K562 (cell line): Measurements from ENCODE around the gene PLS1.

ENCODE experiments used
- AFF4 ChIP-seq: sonication (generic); formaldehyde crosslinking; IDR thresholded peaks from 2 replicates; pipeline ENCODE4 v1.8.0; 2023; ENCODE audit warnings: mild to moderate bottlenecking, missing genetic modification reagents
- ATF3 ChIP-seq, 2 experiments: fragments of 450-650 bp in 1 of 2; sonication (generic) in 1 of 2; formaldehyde crosslinking in 1 of 2; IDR thresholded peaks in 1 of 2; conservative IDR thresholded peaks in 1 of 2; 2 replicates each; pipeline versions ENCODE4 v1.6.1 to v1.8.1; 2016 to 2023; ENCODE audit warnings: mild to moderate bottlenecking in 2 of 2, moderate library complexity in 2 of 2, inconsistent platforms in 1 of 2, missing genetic modification reagents in 1 of 2
- EHMT2 ChIP-seq: fragments of 450-650 bp; IDR thresholded peaks from 2 replicates; pipeline ENCODE4 v1.6.1; 2018; ENCODE audit warnings: antibody characterized with exemption
- EP300 ChIP-seq: IDR thresholded peaks from 2 replicates; pipeline ENCODE4 v1.6.1; 2012; ENCODE audit warnings: low read length, improper control_type of control experiment
- KDM1A ChIP-seq, 2 experiments: fragments of 450-650 bp; IDR thresholded peaks; 2 replicates each; pipeline ENCODE4 v1.6.1; 2016; ENCODE audit warnings: mild to moderate bottlenecking in 2 of 2
- MIER1 ChIP-seq: fragments of 450-650 bp; IDR thresholded peaks from 2 replicates; pipeline ENCODE4 v1.6.1; 2016; ENCODE audit warnings: antibody characterized with exemption, mild to moderate bottlenecking, low read depth
- SNRNP70 ChIP-seq: fragments of 200-400 bp; formaldehyde crosslinking; optimal IDR thresholded peaks from 2 replicates; pipeline ENCODE3; 2017; ENCODE audit warnings: low read depth, low read length
- ZNF24 ChIP-seq: fragments of 450-650 bp; IDR thresholded peaks from 2 replicates; pipeline ENCODE4 v1.6.1; 2016
- TF ChIP-seq, protein P1 (sequence below), 2 experiments: fragments of 450-650 bp; formaldehyde crosslinking in 1 of 2; IDR thresholded peaks; 2 replicates each; pipeline versions ENCODE4 v1.4.0 to v1.6.1; 2014 to 2020; ENCODE audit warnings: mild to moderate bottlenecking in 2 of 2, borderline replicate concordance in 1 of 2, low read depth in 1 of 2

DNA sequence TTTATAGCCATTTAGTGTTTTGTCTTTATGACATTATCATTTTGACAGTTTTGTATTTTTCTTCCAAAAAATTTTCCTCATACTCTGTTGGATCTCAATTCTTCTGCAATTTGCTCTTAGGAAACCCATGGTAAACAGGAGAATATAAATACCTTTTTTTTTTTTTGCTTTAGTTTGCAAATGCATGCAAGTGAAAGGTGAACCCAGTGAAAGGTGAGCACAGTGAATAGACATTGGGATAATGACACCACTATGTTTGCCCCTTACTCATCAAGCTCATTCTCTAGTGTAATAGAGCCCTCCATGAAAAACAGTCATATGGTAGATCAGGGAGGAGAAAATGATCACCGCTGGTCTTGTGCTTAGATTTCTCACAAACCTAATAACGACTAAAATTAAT, 68.6 kb downstream of the PLS1 start:
- TF ChIP-seq ATF3 (IDR thresholded peaks at IDR 0.05) (no peak), ATF3 (CRISPR knock-in tag; conservative IDR thresholded peaks at IDR 0.05) (no peak), KDM1A (IDR thresholded peaks at IDR 0.05) (no peak), EP300 (no peak), MIER1 (no peak), AFF4 (no peak), ZNF24 (no peak), SNRNP70 (no peak), EHMT2 (no peak)
- TF ChIP-seq, protein P1, sequence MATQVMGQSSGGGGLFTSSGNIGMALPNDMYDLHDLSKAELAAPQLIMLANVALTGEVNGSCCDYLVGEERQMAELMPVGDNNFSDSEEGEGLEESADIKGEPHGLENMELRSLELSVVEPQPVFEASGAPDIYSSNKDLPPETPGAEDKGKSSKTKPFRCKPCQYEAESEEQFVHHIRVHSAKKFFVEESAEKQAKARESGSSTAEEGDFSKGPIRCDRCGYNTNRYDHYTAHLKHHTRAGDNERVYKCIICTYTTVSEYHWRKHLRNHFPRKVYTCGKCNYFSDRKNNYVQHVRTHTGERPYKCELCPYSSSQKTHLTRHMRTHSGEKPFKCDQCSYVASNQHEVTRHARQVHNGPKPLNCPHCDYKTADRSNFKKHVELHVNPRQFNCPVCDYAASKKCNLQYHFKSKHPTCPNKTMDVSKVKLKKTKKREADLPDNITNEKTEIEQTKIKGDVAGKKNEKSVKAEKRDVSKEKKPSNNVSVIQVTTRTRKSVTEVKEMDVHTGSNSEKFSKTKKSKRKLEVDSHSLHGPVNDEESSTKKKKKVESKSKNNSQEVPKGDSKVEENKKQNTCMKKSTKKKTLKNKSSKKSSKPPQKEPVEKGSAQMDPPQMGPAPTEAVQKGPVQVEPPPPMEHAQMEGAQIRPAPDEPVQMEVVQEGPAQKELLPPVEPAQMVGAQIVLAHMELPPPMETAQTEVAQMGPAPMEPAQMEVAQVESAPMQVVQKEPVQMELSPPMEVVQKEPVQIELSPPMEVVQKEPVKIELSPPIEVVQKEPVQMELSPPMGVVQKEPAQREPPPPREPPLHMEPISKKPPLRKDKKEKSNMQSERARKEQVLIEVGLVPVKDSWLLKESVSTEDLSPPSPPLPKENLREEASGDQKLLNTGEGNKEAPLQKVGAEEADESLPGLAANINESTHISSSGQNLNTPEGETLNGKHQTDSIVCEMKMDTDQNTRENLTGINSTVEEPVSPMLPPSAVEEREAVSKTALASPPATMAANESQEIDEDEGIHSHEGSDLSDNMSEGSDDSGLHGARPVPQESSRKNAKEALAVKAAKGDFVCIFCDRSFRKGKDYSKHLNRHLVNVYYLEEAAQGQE (IDR thresholded peaks at IDR 0.05; ENCODE audit: borderline replicate concordance): no peak
- TF ChIP-seq, protein P1 (CRISPR knock-in tag; IDR thresholded peaks at IDR 0.05; ENCODE audit: low read depth): no peak
